ENCODE data around the gene ATP8B1.
"Not testable (repeated sequence)": the region's sequence is repeated elsewhere in the genome, so short reads cannot be mapped to it uniquely, and the experiment has no call there.

The ATP8B1 gene

GRCh38 chr18:57727952-57728807 lies 74.9 kb downstream of the ATP8B1 start:
- Histone ChIP-seq H3K9me3 (ENCODE audit: insufficient read depth, low read depth, low read length) (no peaks in the 10 kb centered on the region), H4K91ac (ENCODE audit: low read depth, low read length) (no peak overlapping the region), H3K27ac (ENCODE audit: low read depth, low read length) (no peak overlapping the region), H3K4me1 (ENCODE audit: control insufficient read depth in 1 of 2, insufficient read depth in 2 of 2, low read length in 2 of 2) (no peaks in the 10 kb centered on the region), H3K79me2 (ENCODE audit: control insufficient read depth, insufficient read depth, low read length, poor library complexity) (no peaks in the 10 kb centered on the region), H2BK5ac (ENCODE audit: low read depth, low read length, poor library complexity) (no peak overlapping the region), H3K4ac (ENCODE audit: low read depth, low read length) (no peak overlapping the region), H2BK12ac (ENCODE audit: low read length) (no peak overlapping the region), H3K4me3 (ENCODE audit: low read depth, low read length) (no peak overlapping the region), H2BK120ac (ENCODE audit: insufficient read depth, low read length, poor library complexity) (no peak overlapping the region), H3K23ac (ENCODE audit: low read length) (no peak overlapping the region), H4K12ac (ENCODE audit: low read depth, low read length) (no peak overlapping the region), H4K8ac (ENCODE audit: low read depth, low read length) (no peak overlapping the region), H3K27me3 (ENCODE audit: insufficient read depth, low read length) (no peaks in the 10 kb centered on the region), H3K79me1 (ENCODE audit: low read length) (no peaks in the 10 kb centered on the region), H3K4me2 (ENCODE audit: low read length) (no peak overlapping the region), H3K14ac (ENCODE audit: low read length) (no peak overlapping the region), H3K36me3 (ENCODE audit: control insufficient read depth in 1 of 2, insufficient read depth in 2 of 2, low read length in 2 of 2) (no peaks in the 10 kb centered on the region), H3K9ac (ENCODE audit: low read length) (no peak overlapping the region), H2AK5ac (ENCODE audit: low read length) (no peak overlapping the region), H2AFZ (ENCODE audit: insufficient read depth, low read length, poor library complexity) (no peak overlapping the region), H3K18ac (ENCODE audit: low read length) (no peak overlapping the region)
- no CpG with 5 or more reads among the region's 6 CpGs for WGBS (ENCODE audit: extremely low coverage, insufficient coverage, insufficient read length)
- peak in 1 of 2 donors; percentile 11 for DNase-seq

- H3K4ac ChIP-seq (ENCODE audit: low read depth, low read length); H3K9me3 ChIP-seq (ENCODE audit: insufficient read depth, low read depth, low read length); H3K23ac ChIP-seq (ENCODE audit: low read length); H2AK5ac ChIP-seq (ENCODE audit: low read length); H4K91ac ChIP-seq (ENCODE audit: low read depth, low read length); H2BK120ac ChIP-seq (ENCODE audit: insufficient read depth, low read length, poor library complexity); H2AFZ ChIP-seq (ENCODE audit: insufficient read depth, low read length, poor library complexity); H3K9ac ChIP-seq (ENCODE audit: low read length); H3K4me3 ChIP-seq (ENCODE audit: low read depth, low read length); H3K4me2 ChIP-seq (ENCODE audit: low read length); H2BK12ac ChIP-seq (ENCODE audit: low read length); H3K79me1 ChIP-seq (ENCODE audit: low read length); DNase-seq; H3K27me3 ChIP-seq (ENCODE audit: insufficient read depth, low read length); H4K8ac ChIP-seq (ENCODE audit: low read depth, low read length); H3K79me2 ChIP-seq (ENCODE audit: control insufficient read depth, insufficient read depth, low read length, poor library complexity); H2BK5ac ChIP-seq (ENCODE audit: low read depth, low read length, poor library complexity); H3K27ac ChIP-seq (ENCODE audit: low read depth, low read length); H3K36me3 ChIP-seq (ENCODE audit: control insufficient read depth in 1 of 2, insufficient read depth in 2 of 2, low read length in 2 of 2); H3K14ac ChIP-seq (ENCODE audit: low read length); H4K12ac ChIP-seq (ENCODE audit: low read depth, low read length); H3K18ac ChIP-seq (ENCODE audit: low read length); H3K4me1 ChIP-seq (ENCODE audit: control insufficient read depth in 1 of 2, insufficient read depth in 2 of 2, low read length in 2 of 2): not testable (repeated sequence)
- no CpG with 5 or more reads among the region's 31 CpGs for WGBS (ENCODE audit: extremely low coverage, insufficient coverage, insufficient read length)
Measured at GRCh38 chr18:57719211-57719935, 83.7 kb downstream of the ATP8B1 start.

- Histone ChIP-seq H2BK12ac (ENCODE audit: low read length) (no peak overlapping the region), H2AFZ (ENCODE audit: insufficient read depth, low read length, poor library complexity) (no peak overlapping the region), H2AK5ac (ENCODE audit: low read length) (no peak overlapping the region), H3K4ac (ENCODE audit: low read depth, low read length) (no peak overlapping the region), H3K9ac (ENCODE audit: low read length) (no peak overlapping the region), H3K27ac (ENCODE audit: low read depth, low read length) (no peak overlapping the region), H4K12ac (ENCODE audit: low read depth, low read length) (no peak overlapping the region), H3K23ac (ENCODE audit: low read length) (no peak overlapping the region), H3K9me3 (ENCODE audit: insufficient read depth, low read depth, low read length) (no peaks in the 10 kb centered on the region), H2BK120ac (ENCODE audit: insufficient read depth, low read length, poor library complexity) (no peak overlapping the region), H3K4me2 (ENCODE audit: low read length) (no peak overlapping the region), H3K27me3 (ENCODE audit: insufficient read depth, low read length) (no peaks in the 10 kb centered on the region), H4K8ac (ENCODE audit: low read depth, low read length) (no peak overlapping the region), H3K36me3 (ENCODE audit: control insufficient read depth in 1 of 2, insufficient read depth in 2 of 2, low read length in 2 of 2) (no peaks in the 10 kb centered on the region), H2BK5ac (ENCODE audit: low read depth, low read length, poor library complexity) (no peak overlapping the region), H3K14ac (ENCODE audit: low read length) (no peak overlapping the region), H3K4me1 (ENCODE audit: control insufficient read depth in 1 of 2, insufficient read depth in 2 of 2, low read length in 2 of 2) (peaks cover 5 to 7% of the 10 kb centered on the region in 2 experiments), H3K4me3 (ENCODE audit: low read depth, low read length) (no peak overlapping the region), H3K79me1 (ENCODE audit: low read length) (no peaks in the 10 kb centered on the region), H3K18ac (ENCODE audit: low read length) (no peak overlapping the region), H4K91ac (ENCODE audit: low read depth, low read length) (no peak overlapping the region), H3K79me2 (ENCODE audit: control insufficient read depth, insufficient read depth, low read length, poor library complexity) (no peaks in the 10 kb centered on the region)
- WGBS (ENCODE audit: extremely low coverage, insufficient coverage, insufficient read length) = no CpG with 5 or more reads among the region's 3 CpGs
- DNase-seq = no peak
Measured at GRCh38 chr18:57716549-57716948, 86.6 kb downstream of the ATP8B1 start.

- Histone ChIP-seq H4K91ac (ENCODE audit: low read depth, low read length) (no peak overlapping the region), H3K79me2 (ENCODE audit: control insufficient read depth, insufficient read depth, low read length, poor library complexity) (no peaks in the 10 kb centered on the region)
- WGBS (ENCODE audit: extremely low coverage, insufficient coverage, insufficient read length) = no CpG with 5 or more reads among the region's 1 CpG
Measured at GRCh38 chr18:57715671-57716070, 87.4 kb downstream of the ATP8B1 start.

More at GRCh38 chr18:57715671-57716070, 87.4 kb downstream of the ATP8B1 start:
- Histone ChIP-seq H3K36me3 (ENCODE audit: control insufficient read depth in 1 of 2, insufficient read depth in 2 of 2, low read length in 2 of 2) (no peaks in the 10 kb centered on the region), H2AFZ (ENCODE audit: insufficient read depth, low read length, poor library complexity) (no peak overlapping the region), H3K27me3 (ENCODE audit: insufficient read depth, low read length) (no peaks in the 10 kb centered on the region), H2AK5ac (ENCODE audit: low read length) (no peak overlapping the region), H3K23ac (ENCODE audit: low read length) (no peak overlapping the region), H3K4me3 (ENCODE audit: low read depth, low read length) (no peak overlapping the region), H3K9ac (ENCODE audit: low read length) (no peak overlapping the region), H3K79me1 (ENCODE audit: low read length) (no peaks in the 10 kb centered on the region), H3K4me1 (ENCODE audit: control insufficient read depth in 1 of 2, insufficient read depth in 2 of 2, low read length in 2 of 2) (peaks cover 5 to 7% of the 10 kb centered on the region in 2 experiments), H3K4ac (ENCODE audit: low read depth, low read length) (no peak overlapping the region), H3K9me3 (ENCODE audit: insufficient read depth, low read depth, low read length) (no peaks in the 10 kb centered on the region), H3K14ac (ENCODE audit: low read length) (no peak overlapping the region), H2BK120ac (ENCODE audit: insufficient read depth, low read length, poor library complexity) (no peak overlapping the region), H3K27ac (ENCODE audit: low read depth, low read length) (no peak overlapping the region), H3K4me2 (ENCODE audit: low read length) (no peak overlapping the region), H4K12ac (ENCODE audit: low read depth, low read length) (no peak overlapping the region), H3K18ac (ENCODE audit: low read length) (no peak overlapping the region), H2BK5ac (ENCODE audit: low read depth, low read length, poor library complexity) (no peak overlapping the region), H2BK12ac (ENCODE audit: low read length) (no peak overlapping the region), H4K8ac (ENCODE audit: low read depth, low read length) (no peak overlapping the region)
- DNase-seq = no peak
